HepG2 (cell line): Measurements from ENCODE around the gene SMTNL2.

Source experiments
- CBX1 ChIP-seq: IDR thresholded peaks from one replicate; pipeline ENCODE4 v1.6.1; 2016; ENCODE audit warnings: antibody characterized with exemption, low read depth
- CTCF ChIP-seq: sonication (generic); formaldehyde crosslinking; IDR thresholded peaks from 2 replicates; pipeline ENCODE4 v1.5.0; 2020; ENCODE audit warnings: mild to moderate bottlenecking, missing genetic modification reagents, moderate library complexity
- E2F1 ChIP-seq: sonication (generic); formaldehyde crosslinking; IDR thresholded peaks from 2 replicates; pipeline ENCODE4 v1.5.0; 2020; ENCODE audit warnings: missing genetic modification reagents
- EZH2 ChIP-seq: conservative IDR thresholded peaks from 2 replicates; pipeline ENCODE4 v1.6.1; 2012; ENCODE audit warnings: mild to moderate bottlenecking, low read depth, low read length, moderate library complexity
- GTF2F1 ChIP-seq: fragments of 150-350 bp; IDR thresholded peaks from 2 replicates; pipeline ENCODE4 v1.6.1; 2014; ENCODE audit warnings: low read length
- HOXA7 ChIP-seq: sonication (generic); formaldehyde crosslinking; IDR thresholded peaks from 2 replicates; pipeline ENCODE4 v1.8.1; 2022; ENCODE audit warnings: mild to moderate bottlenecking, missing genetic modification reagents, moderate library complexity
- PHF8 ChIP-seq: sonication (generic); formaldehyde crosslinking; IDR thresholded peaks from 2 replicates; pipeline ENCODE4 v1.5.0; 2020; ENCODE audit warnings: missing genetic modification reagents
- POLR2A ChIP-seq, 2 experiments: IDR thresholded peaks; 2 replicates each; pipeline ENCODE4 v1.6.1; 2011; ENCODE audit warnings: low read depth in 2 of 2, low read length in 2 of 2, mild to moderate bottlenecking in 1 of 2, moderate library complexity in 1 of 2; ENCODE audit not compliant: insufficient read depth in 1 of 2
- ZFP36L1 ChIP-seq: sonication (generic); formaldehyde crosslinking; IDR thresholded peaks from 2 replicates; pipeline ENCODE4 v1.8.0; 2022; ENCODE audit warnings: mild to moderate bottlenecking, missing genetic modification reagents, moderate library complexity
- ZNF33B ChIP-seq: sonication (generic); formaldehyde crosslinking; IDR thresholded peaks from 2 replicates; pipeline ENCODE4 v1.5.1; 2020; ENCODE audit warnings: mild to moderate bottlenecking, missing genetic modification reagents
- ZNF629 ChIP-seq: sonication (generic); formaldehyde crosslinking; conservative IDR thresholded peaks from 2 replicates; pipeline ENCODE4 v1.5.0; 2020; ENCODE audit warnings: missing genetic modification reagents
- ZNF709 ChIP-seq: sonication (generic); formaldehyde crosslinking; IDR thresholded peaks from 2 replicates; pipeline ENCODE4 v1.5.0; 2020; ENCODE audit warnings: mild to moderate bottlenecking, missing genetic modification reagents
- TF ChIP-seq, protein P1 (sequence below): sonication (generic); formaldehyde crosslinking; IDR thresholded peaks from 2 replicates; pipeline ENCODE4 v1.4.0; 2020; ENCODE audit warnings: mild to moderate bottlenecking, missing genetic modification reagents

DNA sequence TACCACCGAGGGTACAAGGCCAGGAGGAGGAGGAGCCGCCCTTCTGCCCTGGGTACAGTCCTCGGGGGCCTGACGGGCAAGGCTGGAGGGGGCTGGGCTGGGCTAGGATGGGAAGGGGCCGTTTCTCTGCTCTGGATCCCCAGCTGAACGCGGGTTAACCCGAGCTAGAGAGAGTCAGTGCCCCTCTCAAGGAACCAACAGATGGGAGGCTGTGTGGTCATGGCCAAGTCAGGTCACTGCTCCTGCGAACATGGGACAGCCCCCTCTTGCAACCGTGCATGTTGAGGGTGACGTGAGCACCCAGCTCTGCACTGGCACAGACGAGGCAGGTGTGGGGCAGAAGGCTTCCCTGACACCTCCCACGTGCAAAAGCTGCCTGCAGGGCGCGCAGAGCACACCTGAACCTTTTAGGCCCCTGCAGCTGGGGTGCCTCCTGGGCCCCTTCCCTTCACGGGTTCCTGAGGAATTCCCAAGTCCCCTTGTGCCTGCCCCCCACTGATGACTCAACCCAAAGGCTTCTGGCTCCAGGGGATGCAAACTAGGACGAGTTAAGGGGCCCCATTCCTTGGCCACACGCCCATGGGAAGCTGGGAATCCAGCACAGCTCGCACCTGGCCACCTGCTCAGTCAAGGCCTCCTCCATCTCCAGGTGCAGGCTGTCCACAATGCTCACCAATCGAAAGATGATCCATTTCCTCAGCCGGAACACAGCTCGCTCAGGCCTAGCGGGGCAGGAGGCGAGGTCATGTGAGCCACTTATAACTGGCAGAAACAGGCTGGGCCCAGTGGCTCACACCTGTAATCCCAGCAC is 35.4 kb upstream of the SMTNL2 start:
- TF ChIP-seq PHF8 (CRISPR knock-in tag) = no peak
- TF ChIP-seq GTF2F1 = no peak
- TF ChIP-seq POLR2A (IDR thresholded peaks at IDR 0.05; ENCODE audit: insufficient read depth in 1 of 2, low read depth in 2 of 2, low read length in 2 of 2) = no peak
- TF ChIP-seq, protein P1, sequence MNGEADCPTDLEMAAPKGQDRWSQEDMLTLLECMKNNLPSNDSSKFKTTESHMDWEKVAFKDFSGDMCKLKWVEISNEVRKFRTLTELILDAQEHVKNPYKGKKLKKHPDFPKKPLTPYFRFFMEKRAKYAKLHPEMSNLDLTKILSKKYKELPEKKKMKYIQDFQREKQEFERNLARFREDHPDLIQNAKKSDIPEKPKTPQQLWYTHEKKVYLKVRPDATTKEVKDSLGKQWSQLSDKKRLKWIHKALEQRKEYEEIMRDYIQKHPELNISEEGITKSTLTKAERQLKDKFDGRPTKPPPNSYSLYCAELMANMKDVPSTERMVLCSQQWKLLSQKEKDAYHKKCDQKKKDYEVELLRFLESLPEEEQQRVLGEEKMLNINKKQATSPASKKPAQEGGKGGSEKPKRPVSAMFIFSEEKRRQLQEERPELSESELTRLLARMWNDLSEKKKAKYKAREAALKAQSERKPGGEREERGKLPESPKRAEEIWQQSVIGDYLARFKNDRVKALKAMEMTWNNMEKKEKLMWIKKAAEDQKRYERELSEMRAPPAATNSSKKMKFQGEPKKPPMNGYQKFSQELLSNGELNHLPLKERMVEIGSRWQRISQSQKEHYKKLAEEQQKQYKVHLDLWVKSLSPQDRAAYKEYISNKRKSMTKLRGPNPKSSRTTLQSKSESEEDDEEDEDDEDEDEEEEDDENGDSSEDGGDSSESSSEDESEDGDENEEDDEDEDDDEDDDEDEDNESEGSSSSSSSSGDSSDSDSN (CRISPR knock-in tag) = no peak
- TF ChIP-seq ZNF629 (CRISPR knock-in tag) = no peak
- no peak for TF ChIP-seq HOXA7 (CRISPR knock-in tag)
- no peak for TF ChIP-seq CBX1
- no peak for TF ChIP-seq CTCF (CRISPR knock-in tag)
- no peak for TF ChIP-seq ZNF709 (CRISPR knock-in tag)
- TF ChIP-seq E2F1 (CRISPR knock-in tag) = no peak
- TF ChIP-seq ZFP36L1 (CRISPR knock-in tag) = no peak
- TF ChIP-seq EZH2 = no peak
- TF ChIP-seq ZNF33B (CRISPR knock-in tag) = no peak
